ENCODE data around the gene SFXN1.
"Not testable (repeated sequence)": the region's sequence is repeated elsewhere in the genome, so short reads cannot be mapped to it uniquely, and the experiment has no call there.

SFXN1 gene

GRCh38 chr5:175447571-175447970 lies 30.8 kb upstream of the SFXN1 start:
- no peak overlapping the region for H3K4me2 ChIP-seq (ENCODE audit: low read length, poor library complexity, severe bottlenecking)
- no peak overlapping the region for H3K4me3 ChIP-seq (ENCODE audit: insufficient read depth in 1 of 2, low read depth in 1 of 2, low read length in 2 of 2)
- no peak overlapping the region for H3K4ac ChIP-seq (ENCODE audit: low read depth in 1 of 2, low read length in 2 of 2)
- no peak overlapping the region for H3K14ac ChIP-seq (ENCODE audit: low read length in 2 of 2)
- H2BK120ac ChIP-seq (ENCODE audit: low read depth, low read length) = no peak overlapping the region
- no peak overlapping the region for H2AFZ ChIP-seq (ENCODE audit: low read depth, low read length)
- H2BK15ac ChIP-seq (ENCODE audit: low read depth, poor library complexity, severe bottlenecking) = no peak overlapping the region
- no peaks in the 10 kb centered on the region for H3K9me3 ChIP-seq (ENCODE audit: control insufficient read depth, low read length)
- peaks cover 37 to 77% of the 10 kb centered on the region in 2 experiments for H3K27me3 ChIP-seq (ENCODE audit: control insufficient read depth in 1 of 2, insufficient read depth in 1 of 2, low read length in 2 of 2)
- peaks cover 13% of the 10 kb centered on the region for H3K4me1 ChIP-seq (ENCODE audit: control insufficient read depth, insufficient read depth, low read depth, low read length)
- H3K18ac ChIP-seq (ENCODE audit: low read depth in 1 of 2, low read length in 2 of 2) = no peak overlapping the region
- no peak overlapping the region for H3K27ac ChIP-seq (ENCODE audit: low read length, poor library complexity, severe bottlenecking)
- WGBS = no CpG with 5 or more reads among the region's 2 CpGs
- H2BK5ac ChIP-seq (ENCODE audit: low read depth, low read length, poor library complexity, severe bottlenecking) = no peak overlapping the region
- H3K23ac ChIP-seq (ENCODE audit: low read length in 2 of 2) = no peak overlapping the region
- H2AK5ac ChIP-seq (ENCODE audit: low read length, severe bottlenecking) = no peak overlapping the region
- DNase-seq = no peak
- no peak overlapping the region for H4K91ac ChIP-seq (ENCODE audit: low read length)
- no peak overlapping the region for H4K8ac ChIP-seq (ENCODE audit: low read length)
- H3K79me1 ChIP-seq (replicated peaks; ENCODE audit: low read length, poor library complexity, severe bottlenecking) = no peaks in the 10 kb centered on the region
- H3K9ac ChIP-seq (ENCODE audit: low read length) = no peak overlapping the region
- H3K36me3 ChIP-seq (ENCODE audit: control insufficient read depth in 1 of 2, insufficient read depth in 2 of 2, low read depth in 1 of 2, low read length in 2 of 2) = no peaks in the 10 kb centered on the region
- H2BK12ac ChIP-seq (ENCODE audit: low read length in 2 of 2) = no peak overlapping the region

- no peak for DNase-seq
- Histone ChIP-seq H3K4ac (ENCODE audit: low read depth in 1 of 2, low read length in 2 of 2) (no peak overlapping the region), H2AFZ (ENCODE audit: low read depth, low read length) (no peak overlapping the region), H3K27me3 (ENCODE audit: control insufficient read depth in 1 of 2, insufficient read depth in 1 of 2, low read length in 2 of 2) (peaks cover 33 to 77% of the 10 kb centered on the region in 2 experiments), H3K4me1 (ENCODE audit: control insufficient read depth, insufficient read depth, low read depth, low read length) (peaks cover 13% of the 10 kb centered on the region), H2AK5ac (ENCODE audit: low read length, severe bottlenecking) (no peak overlapping the region), H3K79me1 (replicated peaks; ENCODE audit: low read length, poor library complexity, severe bottlenecking) (no peaks in the 10 kb centered on the region), H3K9ac (ENCODE audit: low read length) (no peak overlapping the region), H2BK120ac (ENCODE audit: low read depth, low read length) (no peak overlapping the region), H3K36me3 (ENCODE audit: control insufficient read depth in 1 of 2, insufficient read depth in 2 of 2, low read depth in 1 of 2, low read length in 2 of 2) (no peaks in the 10 kb centered on the region), H2BK5ac (ENCODE audit: low read depth, low read length, poor library complexity, severe bottlenecking) (no peak overlapping the region), H3K27ac (ENCODE audit: low read length, poor library complexity, severe bottlenecking) (no peak overlapping the region), H3K9me3 (ENCODE audit: control insufficient read depth, low read length) (no peaks in the 10 kb centered on the region), H2BK12ac (ENCODE audit: low read length in 2 of 2) (no peak overlapping the region), H3K4me3 (ENCODE audit: insufficient read depth in 1 of 2, low read depth in 1 of 2, low read length in 2 of 2) (no peak overlapping the region), H2BK15ac (ENCODE audit: low read depth, poor library complexity, severe bottlenecking) (no peak overlapping the region), H3K23ac (ENCODE audit: low read length in 2 of 2) (no peak overlapping the region), H3K4me2 (ENCODE audit: low read length, poor library complexity, severe bottlenecking) (no peak overlapping the region), H4K91ac (ENCODE audit: low read length) (no peak overlapping the region), H3K18ac (ENCODE audit: low read depth in 1 of 2, low read length in 2 of 2) (no peak overlapping the region), H3K14ac (ENCODE audit: low read length in 2 of 2) (no peak overlapping the region), H4K8ac (ENCODE audit: low read length) (no peak overlapping the region)
- WGBS = 78% methylated on average over 1 of the region's 3 CpGs
Observed at GRCh38 chr5:175448276-175448675, 30.1 kb upstream of the SFXN1 start.

DNA sequence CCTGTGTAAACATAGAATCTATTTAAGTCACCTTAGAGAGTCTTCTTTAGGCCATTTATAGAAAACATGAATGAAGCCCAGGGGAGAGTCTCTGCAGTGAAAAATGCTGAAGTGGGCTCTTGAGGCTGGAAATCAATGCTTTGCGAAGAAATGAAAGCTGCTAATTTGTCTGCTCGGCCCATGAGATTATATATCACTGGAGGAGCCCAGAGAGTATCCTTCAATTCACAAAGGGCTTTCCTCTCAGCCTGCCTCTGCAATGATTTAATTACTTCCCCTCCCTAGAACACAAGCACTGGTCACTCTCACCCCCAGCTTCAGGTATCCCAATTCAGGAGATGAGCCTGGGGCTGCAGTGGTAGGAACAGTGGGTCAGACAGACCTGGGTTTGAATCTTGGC lies 26.2 kb upstream of the SFXN1 start:
- no peak overlapping the region for H2AFZ ChIP-seq (ENCODE audit: low read depth, low read length)
- no peak overlapping the region for H3K4ac ChIP-seq (ENCODE audit: low read depth in 1 of 2, low read length in 2 of 2)
- no peak overlapping the region for H3K27ac ChIP-seq (ENCODE audit: low read length, poor library complexity, severe bottlenecking)
- 54% methylated on average over 2 of the region's 2 CpGs for WGBS
- H2BK5ac ChIP-seq (ENCODE audit: low read depth, low read length, poor library complexity, severe bottlenecking) = no peak overlapping the region
- no peak for DNase-seq
- no peak overlapping the region for H3K14ac ChIP-seq (ENCODE audit: low read length in 2 of 2)
- H3K36me3 ChIP-seq (ENCODE audit: control insufficient read depth in 1 of 2, insufficient read depth in 2 of 2, low read depth in 1 of 2, low read length in 2 of 2) = no peaks in the 10 kb centered on the region
- no peak overlapping the region for H2AK5ac ChIP-seq (ENCODE audit: low read length, severe bottlenecking)
- no peak overlapping the region for H3K4me2 ChIP-seq (ENCODE audit: low read length, poor library complexity, severe bottlenecking)
- no peak overlapping the region for H3K23ac ChIP-seq (ENCODE audit: low read length in 2 of 2)
- no peak overlapping the region for H2BK12ac ChIP-seq (ENCODE audit: low read length in 2 of 2)
- peaks cover 11 to 71% of the 10 kb centered on the region in 2 experiments for H3K27me3 ChIP-seq (ENCODE audit: control insufficient read depth in 1 of 2, insufficient read depth in 1 of 2, low read length in 2 of 2)
- H3K9me3 ChIP-seq (ENCODE audit: control insufficient read depth, low read length) = no peaks in the 10 kb centered on the region
- no peak overlapping the region for H3K4me3 ChIP-seq (ENCODE audit: insufficient read depth in 1 of 2, low read depth in 1 of 2, low read length in 2 of 2)
- no peak overlapping the region for H3K9ac ChIP-seq (ENCODE audit: low read length)
- no peak overlapping the region for H3K18ac ChIP-seq (ENCODE audit: low read depth in 1 of 2, low read length in 2 of 2)
- H2BK15ac ChIP-seq (ENCODE audit: low read depth, poor library complexity, severe bottlenecking) = no peak overlapping the region
- H4K8ac ChIP-seq (ENCODE audit: low read length) = no peak overlapping the region
- no peak overlapping the region for H2BK120ac ChIP-seq (ENCODE audit: low read depth, low read length)
- no peak overlapping the region for H4K91ac ChIP-seq (ENCODE audit: low read length)
- H3K4me1 ChIP-seq (ENCODE audit: control insufficient read depth, insufficient read depth, low read depth, low read length) = no peaks in the 10 kb centered on the region
- H3K79me1 ChIP-seq (replicated peaks; ENCODE audit: low read length, poor library complexity, severe bottlenecking) = no peaks in the 10 kb centered on the region

GRCh38 chr5:175454338-175454737 lies 24.0 kb upstream of the SFXN1 start:
- not testable (repeated sequence) for DNase-seq; H4K91ac ChIP-seq (ENCODE audit: low read length); H3K27ac ChIP-seq (ENCODE audit: low read length, poor library complexity, severe bottlenecking)

More at GRCh38 chr5:175454338-175454737, 24.0 kb upstream of the SFXN1 start:
- not testable (repeated sequence) for H2AK5ac ChIP-seq (ENCODE audit: low read length, severe bottlenecking); H3K18ac ChIP-seq (ENCODE audit: low read depth in 1 of 2, low read length in 2 of 2); H3K79me1 ChIP-seq (replicated peaks; ENCODE audit: low read length, poor library complexity, severe bottlenecking); H4K8ac ChIP-seq (ENCODE audit: low read length); H3K4me1 ChIP-seq (ENCODE audit: control insufficient read depth, insufficient read depth, low read depth, low read length); H2BK120ac ChIP-seq (ENCODE audit: low read depth, low read length); H3K4me3 ChIP-seq (ENCODE audit: insufficient read depth in 1 of 2, low read depth in 1 of 2, low read length in 2 of 2); H3K9ac ChIP-seq (ENCODE audit: low read length); H3K14ac ChIP-seq (ENCODE audit: low read length in 2 of 2); H2BK5ac ChIP-seq (ENCODE audit: low read depth, low read length, poor library complexity, severe bottlenecking); H2BK12ac ChIP-seq (ENCODE audit: low read length in 2 of 2); H2AFZ ChIP-seq (ENCODE audit: low read depth, low read length); H3K23ac ChIP-seq (ENCODE audit: low read length in 2 of 2); H3K4ac ChIP-seq (ENCODE audit: low read depth in 1 of 2, low read length in 2 of 2); H3K36me3 ChIP-seq (ENCODE audit: control insufficient read depth in 1 of 2, insufficient read depth in 2 of 2, low read depth in 1 of 2, low read length in 2 of 2); H3K4me2 ChIP-seq (ENCODE audit: low read length, poor library complexity, severe bottlenecking); H2BK15ac ChIP-seq (ENCODE audit: low read depth, poor library complexity, severe bottlenecking); H3K9me3 ChIP-seq (ENCODE audit: control insufficient read depth, low read length)
- WGBS = 83% methylated on average over 5 of the region's 5 CpGs
- peaks cover 11 to 72% of the 10 kb centered on the region in 2 experiments for H3K27me3 ChIP-seq (ENCODE audit: control insufficient read depth in 1 of 2, insufficient read depth in 1 of 2, low read length in 2 of 2)

Measured in mesenchymal stem cell (in vitro differentiated cells and primary cell).